GM19099 (cell line): ENCODE data around the gene MOCOS.

Experiments used
- POLR2A ChIP-seq: IDR thresholded peaks from 3 replicates; pipeline ENCODE4 v1.6.1; 2011; ENCODE audit warnings: low read depth; ENCODE audit not compliant: insufficient read length; ENCODE audit errors: extremely low read depth

MOCOS gene

DNA sequence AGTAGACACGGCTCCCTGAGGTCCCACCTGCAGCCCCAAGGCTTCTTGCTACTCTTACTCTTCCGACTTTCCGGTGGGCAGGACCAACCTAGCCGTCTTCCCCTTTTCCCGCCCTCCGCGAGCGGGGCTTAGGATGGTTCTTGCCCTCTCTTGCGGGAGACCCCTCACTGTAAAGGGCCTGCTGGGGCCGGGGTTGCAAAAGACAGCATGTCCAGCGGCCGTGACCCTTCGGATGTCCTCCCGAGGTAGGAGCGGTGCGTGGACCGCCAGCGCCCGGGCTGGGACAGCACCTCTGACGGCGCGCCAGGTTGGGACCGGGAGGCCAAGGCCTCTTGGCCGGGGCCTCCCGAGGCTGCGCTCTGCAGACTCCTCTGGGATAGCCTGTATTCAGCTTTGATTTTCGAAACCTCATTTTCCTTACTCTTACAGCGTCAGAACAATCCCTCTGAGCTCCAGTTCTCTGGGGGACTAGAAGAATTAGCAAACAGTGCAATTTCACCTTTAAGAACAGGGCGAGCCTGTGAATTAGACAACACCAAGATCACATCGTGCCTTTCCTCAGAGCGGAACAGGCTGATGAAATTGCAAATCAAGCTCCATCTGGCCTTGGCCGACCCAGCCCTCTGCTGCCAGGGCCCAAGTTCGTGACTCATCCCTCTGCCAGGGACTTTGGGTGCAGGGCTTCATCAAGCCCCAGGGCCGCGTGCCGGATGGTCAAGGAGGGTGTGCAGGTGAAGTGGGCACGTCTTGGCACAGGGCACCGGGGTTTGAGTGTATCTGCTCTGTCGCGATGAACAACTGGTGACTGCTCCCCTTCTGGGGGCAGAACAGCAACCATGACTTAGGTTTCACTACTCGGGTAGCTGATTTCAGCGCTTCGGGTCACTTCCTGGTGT lies 777 bp downstream of the MOCOS start:
- TF ChIP-seq POLR2A: no peak

DNA sequence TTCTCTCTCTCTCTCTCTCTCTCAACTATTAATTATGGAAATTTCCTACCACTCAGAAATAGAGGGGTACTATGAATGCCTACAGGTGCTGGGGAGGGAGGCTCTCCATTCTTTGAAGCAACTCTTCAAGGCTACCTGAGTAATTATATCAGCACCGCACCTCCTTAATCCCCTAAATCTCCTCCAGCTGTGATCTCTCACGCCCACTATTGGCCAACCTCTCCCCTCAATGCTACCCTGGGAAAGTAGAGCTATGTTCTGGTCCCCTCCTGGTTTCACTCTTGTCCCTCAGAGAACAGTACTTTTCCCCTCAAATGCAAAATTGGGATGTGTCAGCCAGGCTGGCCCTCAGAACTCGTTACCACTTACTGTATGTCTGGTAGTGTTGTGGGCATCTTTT lies 1.6 kb downstream of the MOCOS start:
- TF ChIP-seq POLR2A: no peak

DNA sequence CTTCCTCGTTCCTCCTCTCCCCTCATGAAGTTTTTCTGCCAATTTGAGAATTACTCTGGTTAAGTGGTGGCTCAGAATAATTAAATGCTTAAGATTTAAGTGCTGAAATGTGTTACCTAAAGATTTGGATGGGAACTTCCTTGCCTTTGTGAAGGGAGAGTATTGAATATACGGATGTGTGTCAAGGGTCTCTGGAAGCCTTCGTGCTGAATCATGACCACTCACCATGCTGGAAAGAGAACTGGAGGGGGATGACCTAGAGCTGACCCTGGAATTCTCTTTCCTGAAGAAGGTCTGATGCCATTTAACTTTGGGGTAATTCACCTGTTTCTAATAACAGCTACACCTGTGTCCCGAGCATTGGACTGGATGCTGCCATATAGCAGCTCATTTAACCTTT lies 2.2 kb downstream of the MOCOS start:
- no peak for TF ChIP-seq POLR2A

GRCh38 chr18:36191286-36191685 lies 4.0 kb downstream of the MOCOS start:
- TF ChIP-seq POLR2A: no peak

- no peak for TF ChIP-seq POLR2A
These were observed 4.4 kb downstream of the MOCOS start for GRCh38 chr18:36191711-36192110.

- no peak for TF ChIP-seq POLR2A
These were observed 7.5 kb downstream of the MOCOS start for GRCh38 chr18:36194600-36195315.

DNA sequence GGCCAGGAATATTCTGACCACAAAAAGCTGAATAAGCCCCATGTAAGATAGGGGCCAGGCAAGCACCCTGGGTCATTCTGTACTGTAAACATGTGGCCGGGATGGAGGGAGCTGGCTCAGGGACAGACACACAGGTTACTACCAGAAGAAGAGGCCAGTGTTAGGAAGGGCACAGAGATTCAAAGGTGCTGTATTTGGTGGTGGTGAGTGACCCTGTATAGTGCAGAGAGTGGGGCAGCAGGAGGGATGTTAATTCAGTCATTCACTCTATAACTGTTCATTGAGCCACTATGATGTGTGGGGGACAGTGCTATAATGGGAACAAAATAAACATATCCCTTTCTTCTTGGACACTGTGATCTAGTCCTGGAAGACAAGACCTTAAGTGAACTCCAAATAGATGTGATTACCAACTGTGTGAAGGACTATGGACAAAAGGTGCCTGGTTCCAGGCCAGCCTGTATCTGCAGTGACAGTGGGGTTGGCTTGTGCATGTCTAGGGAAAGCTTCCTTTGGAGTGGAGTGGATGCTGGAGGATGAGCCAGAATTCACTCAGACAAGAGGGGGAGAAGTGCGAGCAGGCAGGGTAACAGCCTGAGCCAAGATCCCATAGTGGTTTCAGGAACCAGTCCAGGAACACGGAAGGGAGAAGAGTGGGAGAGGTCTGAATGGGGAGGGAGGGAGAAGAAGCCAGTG lies 8.3 kb downstream of the MOCOS start:
- no peak for TF ChIP-seq POLR2A

DNA sequence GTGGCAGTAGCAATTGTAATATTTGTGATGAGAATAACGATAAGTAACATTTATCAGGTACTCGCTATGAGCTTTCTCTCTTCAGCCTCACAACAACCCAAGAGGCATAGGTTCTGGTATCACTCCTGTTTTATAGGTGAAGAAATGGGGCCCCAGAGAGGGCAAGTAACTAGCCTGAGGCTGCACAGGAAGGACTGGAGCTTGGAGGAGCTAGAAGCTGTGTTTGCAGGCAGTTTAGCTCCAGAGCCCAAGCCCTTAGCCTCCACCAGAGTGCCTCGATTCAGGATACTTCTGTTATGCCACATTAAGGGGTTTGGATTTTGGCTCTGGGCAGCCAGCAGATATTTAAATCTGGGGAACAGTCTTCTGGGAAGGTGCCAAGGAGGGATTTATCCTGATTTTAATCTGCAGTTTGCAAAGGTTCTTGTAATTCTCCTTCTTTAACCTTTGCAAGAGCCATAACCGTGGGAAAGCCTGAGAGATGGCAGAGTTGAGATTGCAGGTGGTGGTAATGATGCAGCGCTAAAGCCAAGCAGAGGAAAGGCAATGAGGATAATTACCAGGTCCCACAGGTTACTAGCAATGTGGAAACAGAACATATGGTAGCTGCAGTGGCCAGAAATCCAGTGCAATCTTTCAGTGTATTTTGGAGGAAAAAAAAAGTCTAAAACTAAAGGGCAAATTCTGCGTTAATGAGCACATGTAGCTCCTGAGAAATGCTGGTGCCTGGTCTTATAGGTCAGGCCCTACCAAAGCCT lies 9.1 kb downstream of the MOCOS start:
- no peak for TF ChIP-seq POLR2A

- no peak for TF ChIP-seq POLR2A
These were observed 10.3 kb downstream of the MOCOS start for GRCh38 chr18:36197511-36198166.

DNA sequence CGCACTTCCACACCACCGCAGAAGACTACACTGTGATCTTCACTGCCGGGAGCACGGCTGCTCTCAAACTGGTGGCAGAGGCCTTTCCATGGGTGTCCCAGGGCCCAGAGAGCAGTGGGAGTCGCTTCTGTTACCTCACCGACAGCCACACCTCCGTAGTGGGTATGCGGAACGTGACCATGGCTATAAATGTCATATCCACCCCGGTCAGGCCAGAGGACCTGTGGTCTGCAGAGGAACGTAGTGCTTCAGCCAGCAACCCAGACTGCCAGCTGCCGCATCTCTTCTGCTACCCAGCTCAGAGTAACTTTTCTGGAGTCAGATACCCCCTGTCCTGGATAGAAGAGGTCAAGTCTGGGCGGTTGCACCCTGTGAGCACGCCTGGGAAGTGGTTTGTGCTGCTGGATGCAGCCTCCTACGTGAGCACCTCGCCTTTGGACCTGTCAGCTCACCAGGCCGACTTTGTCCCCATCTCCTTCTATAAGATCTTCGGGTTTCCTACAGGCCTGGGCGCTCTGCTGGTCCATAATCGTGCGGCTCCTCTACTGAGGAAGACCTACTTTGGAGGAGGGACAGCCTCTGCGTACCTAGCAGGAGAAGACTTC lies 12.5 kb downstream of the MOCOS start:
- no peak for TF ChIP-seq POLR2A

DNA sequence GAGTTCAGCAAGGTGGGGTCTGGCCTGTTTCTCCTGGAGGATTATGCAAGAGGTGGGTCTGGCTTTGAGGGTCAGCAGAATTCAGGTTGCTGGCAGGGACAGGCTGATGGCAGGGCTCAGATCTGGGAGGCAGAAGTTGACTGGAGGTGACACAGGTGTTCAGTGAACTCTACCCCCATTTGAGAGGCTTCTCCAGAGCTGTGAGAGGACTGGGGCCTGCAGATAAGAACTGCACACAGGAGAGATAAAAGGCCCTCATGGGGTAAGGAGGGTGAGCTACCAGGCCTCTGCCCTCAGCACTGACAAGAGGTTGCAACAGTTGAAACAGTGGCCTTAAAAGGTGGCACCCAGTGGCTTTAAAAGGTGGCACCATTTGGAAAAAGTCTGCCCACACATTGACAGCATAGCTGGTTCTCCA lies 13.1 kb downstream of the MOCOS start:
- TF ChIP-seq POLR2A: no peak

DNA sequence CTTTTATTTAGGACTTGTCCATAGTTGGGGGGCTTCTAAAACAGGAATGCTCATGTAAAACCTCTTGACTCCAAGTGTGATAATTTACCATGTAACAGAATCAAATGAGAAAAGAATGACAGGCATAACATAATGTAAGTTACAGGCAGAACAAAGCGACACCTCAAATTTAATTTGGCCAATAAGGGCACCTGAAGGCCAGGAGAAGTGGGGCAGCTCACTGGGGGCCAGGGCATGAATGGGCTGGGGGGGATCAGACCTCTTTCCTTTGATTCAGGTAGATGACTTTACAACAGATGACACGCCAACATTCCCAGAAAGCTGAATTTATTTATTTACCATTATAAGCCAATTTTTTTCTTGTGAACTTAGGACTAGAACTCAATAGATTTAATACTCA lies 14.5 kb downstream of the MOCOS start:
- no peak for TF ChIP-seq POLR2A

DNA sequence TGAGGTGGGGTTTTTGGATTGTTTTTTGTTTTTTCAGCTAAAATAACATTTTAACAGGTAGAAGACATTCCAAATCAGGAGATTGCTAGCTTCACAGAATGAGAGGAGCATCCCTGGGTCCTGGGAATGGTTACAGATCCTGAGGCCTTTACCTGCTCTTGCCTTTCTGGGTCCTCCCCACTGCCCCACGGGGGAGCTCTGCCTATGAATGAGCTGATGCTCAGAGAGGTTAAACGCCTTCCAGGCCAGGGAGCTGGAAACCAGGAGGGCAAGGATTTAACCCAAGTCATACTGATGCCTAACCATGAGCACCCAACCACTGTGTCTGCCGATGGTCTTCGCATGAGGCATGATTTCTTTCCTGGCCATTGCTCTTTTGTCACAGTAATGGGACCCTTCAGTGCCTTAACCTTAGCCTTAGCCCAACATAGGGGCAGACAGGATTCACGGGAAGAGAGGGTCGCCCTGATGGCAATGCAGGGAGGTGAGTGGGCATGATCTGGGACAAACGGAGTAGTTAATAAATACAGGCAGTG lies 16.1 kb downstream of the MOCOS start:
- TF ChIP-seq POLR2A: no peak

GRCh38 chr18:36205166-36205565 lies 17.9 kb downstream of the MOCOS start:
- no peak for TF ChIP-seq POLR2A
